Measurements from ENCODE around the gene NRF1. TPM values are rescaled to one million over a fixed set of nuclear protein-coding genes. Genes with fewer than 3 reads are reported as not detected.
"Not testable (repeated sequence)": the region's sequence is repeated elsewhere in the genome, so short reads cannot be mapped to it uniquely, and the experiment has no call there.

Gene NRF1
- total and polyA plus RNA-seq, 12 donors = 7.7 to 16.0 (median 10.1) TPM

GRCh38 chr7:129652914-129653313 is 41.4 kb downstream of the NRF1 start:
- DNase-seq = no peak
- Histone ChIP-seq H3K9me3 (replicated peaks in 1 of 3) (no peaks in the 10 kb centered on the region), H3K27me3 (no peaks in the 10 kb centered on the region), H3K36me3 (replicated peaks in 1 of 2) (peaks cover 0 to 7% of the 10 kb centered on the region in 2 donors), H3K4me1 (replicated peaks in 1 of 2) (peaks cover 3 to 7% of the 10 kb centered on the region in 2 donors), H3K4me3 (no peak overlapping the region), H3K27ac (no peak overlapping the region)
- intact Hi-C loops (cut with DNase I) = no loop called here
- whole genome bisulfite sequencing, 4 donors = 50 to 71% (median 57%) methylated on average over 1 of the region's 1 CpG
- TF ChIP-seq, protein P1, sequence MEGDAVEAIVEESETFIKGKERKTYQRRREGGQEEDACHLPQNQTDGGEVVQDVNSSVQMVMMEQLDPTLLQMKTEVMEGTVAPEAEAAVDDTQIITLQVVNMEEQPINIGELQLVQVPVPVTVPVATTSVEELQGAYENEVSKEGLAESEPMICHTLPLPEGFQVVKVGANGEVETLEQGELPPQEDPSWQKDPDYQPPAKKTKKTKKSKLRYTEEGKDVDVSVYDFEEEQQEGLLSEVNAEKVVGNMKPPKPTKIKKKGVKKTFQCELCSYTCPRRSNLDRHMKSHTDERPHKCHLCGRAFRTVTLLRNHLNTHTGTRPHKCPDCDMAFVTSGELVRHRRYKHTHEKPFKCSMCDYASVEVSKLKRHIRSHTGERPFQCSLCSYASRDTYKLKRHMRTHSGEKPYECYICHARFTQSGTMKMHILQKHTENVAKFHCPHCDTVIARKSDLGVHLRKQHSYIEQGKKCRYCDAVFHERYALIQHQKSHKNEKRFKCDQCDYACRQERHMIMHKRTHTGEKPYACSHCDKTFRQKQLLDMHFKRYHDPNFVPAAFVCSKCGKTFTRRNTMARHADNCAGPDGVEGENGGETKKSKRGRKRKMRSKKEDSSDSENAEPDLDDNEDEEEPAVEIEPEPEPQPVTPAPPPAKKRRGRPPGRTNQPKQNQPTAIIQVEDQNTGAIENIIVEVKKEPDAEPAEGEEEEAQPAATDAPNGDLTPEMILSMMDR (IDR thresholded peaks at IDR 0.05) = no peak
- no peak for TF ChIP-seq POLR2A (IDR thresholded peaks at IDR 0.05)

DNA sequence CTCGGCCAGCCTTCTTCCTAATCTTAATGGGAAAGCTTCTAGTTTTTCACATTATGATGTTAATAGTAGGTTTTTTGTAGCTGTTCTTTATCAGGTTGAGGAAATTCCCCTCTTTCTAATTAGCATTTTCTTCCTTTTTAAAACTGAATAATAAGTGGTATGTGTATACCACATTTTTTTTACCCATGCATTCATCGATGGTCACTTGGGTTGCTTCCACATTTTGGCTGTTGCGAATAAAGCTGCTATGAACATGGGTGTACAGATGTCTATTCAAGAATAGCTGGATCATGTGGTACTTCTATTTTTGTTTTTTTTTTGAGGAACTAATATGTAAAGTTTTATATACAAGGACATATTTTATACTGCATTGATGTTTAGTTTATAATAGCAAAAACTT is 44.3 kb downstream of the NRF1 start:
- intact Hi-C loops (cut with DNase I) = no loop called here
- Histone ChIP-seq H3K36me3 (replicated peaks in 1 of 2) (peaks cover 0 to 15% of the 10 kb centered on the region in 2 donors), H3K27ac (no peak overlapping the region), H3K4me3 (no peak overlapping the region), H3K9me3 (replicated peaks in 1 of 3) (no peaks in the 10 kb centered on the region), H3K27me3 (no peaks in the 10 kb centered on the region), H3K4me1 (replicated peaks in 1 of 2) (peaks cover 0 to 7% of the 10 kb centered on the region in 2 donors)
- WGBS, 4 donors = 84 to 91% (median 89%) methylated on average over 3 of the region's 3 CpGs
- no peak for DNase-seq
- TF ChIP-seq, protein P1 (IDR thresholded peaks at IDR 0.05) = no peak
- no peak for TF ChIP-seq POLR2A (IDR thresholded peaks at IDR 0.05)

DNA sequence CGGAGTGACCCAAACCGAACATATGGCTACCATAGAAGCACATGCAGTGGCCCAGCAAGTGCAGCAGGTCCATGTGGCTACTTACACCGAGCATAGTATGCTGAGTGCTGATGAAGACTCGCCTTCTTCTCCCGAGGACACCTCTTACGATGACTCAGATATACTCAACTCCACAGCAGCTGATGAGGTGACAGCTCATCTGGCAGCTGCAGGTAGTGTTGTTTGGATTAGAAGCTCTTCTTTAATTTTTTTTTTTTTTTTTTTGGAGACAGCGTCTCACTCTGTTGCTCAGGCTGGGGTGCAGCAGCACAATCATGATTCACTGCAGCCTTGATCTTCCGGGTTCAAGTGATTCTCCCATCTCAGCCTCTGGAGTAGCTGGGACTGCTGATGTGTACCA is 45.8 kb downstream of the NRF1 start:
- intact Hi-C loops (cut with DNase I) = no loop called here
- H3K36me3 ChIP-seq (replicated peaks in 1 of 2) = peaks cover 0 to 15% of the 10 kb centered on the region in 2 donors

DNA sequence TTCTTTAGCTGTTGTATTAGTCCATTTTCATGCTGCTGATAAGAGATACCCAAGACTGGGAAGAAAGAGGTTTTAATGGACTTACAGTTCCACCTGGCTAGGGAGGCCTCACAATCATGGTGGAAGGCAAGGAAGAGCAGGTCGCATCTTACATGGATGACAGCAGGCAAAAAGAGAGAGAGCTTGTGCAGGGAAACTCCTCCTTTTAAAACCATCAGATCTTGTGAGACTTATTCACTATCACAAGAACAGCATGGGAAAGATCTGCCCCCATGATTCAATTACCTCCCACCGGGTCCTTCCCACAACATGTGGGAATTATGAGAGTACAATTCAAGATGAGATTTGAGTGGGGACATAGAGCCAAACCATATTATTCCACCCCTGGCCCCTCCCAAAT is 48.4 kb downstream of the NRF1 start:
- not testable (repeated sequence) for H3K27me3 ChIP-seq; H3K4me3 ChIP-seq; H3K27ac ChIP-seq; H3K9me3 ChIP-seq (replicated peaks in 1 of 3); DNase-seq; H3K4me1 ChIP-seq (replicated peaks in 1 of 2)
- intact Hi-C loops (cut with DNase I) = loop anchor here (5.0 kb wide), 2 partner anchors 167 to 352 kb away; no protein-coding TSS in a partner anchor
- WGBS, 4 donors = 71 to 88% (median 77%) methylated on average over 2 of the region's 2 CpGs
- H3K36me3 ChIP-seq (replicated peaks in 1 of 2) = peaks cover 0 to 15% of the 10 kb centered on the region in 2 donors

More for the DNA sequence above, 45.8 kb downstream of the NRF1 start:
- no peak overlapping the region for H3K4me3 ChIP-seq
- peak in 3 of 7 donors; percentile 23 to 25 (median 24) for DNase-seq
- no peak for TF ChIP-seq POLR2A (IDR thresholded peaks at IDR 0.05)
- TF ChIP-seq, protein P1 (IDR thresholded peaks at IDR 0.05) = no peak
- H3K27ac ChIP-seq = no peak overlapping the region
- no peaks in the 10 kb centered on the region for H3K27me3 ChIP-seq
- no peaks in the 10 kb centered on the region for H3K9me3 ChIP-seq (replicated peaks in 1 of 3)
- peaks cover 0 to 7% of the 10 kb centered on the region in 2 donors for H3K4me1 ChIP-seq (replicated peaks in 1 of 2)
- 68 to 73% (median 71%) methylated on average over 8 of the region's 8 CpGs for WGBS, 4 donors

GRCh38 chr7:129661645-129662182 is 50.2 kb downstream of the NRF1 start:
- intact Hi-C loops (cut with DNase I) = loop anchor here (5.0 kb wide), 2 partner anchors 166 to 351 kb away; no protein-coding TSS in a partner anchor
- H3K27ac ChIP-seq = no peak overlapping the region
- H3K4me1 ChIP-seq (replicated peaks in 1 of 2) = peaks cover 5 to 9% of the 10 kb centered on the region in 2 donors
- H3K36me3 ChIP-seq (replicated peaks in 1 of 2) = peaks cover 0 to 15% of the 10 kb centered on the region in 2 donors
- no peak for DNase-seq
- TF ChIP-seq, protein P1 (IDR thresholded peaks at IDR 0.05) = no peak
- no peak for TF ChIP-seq POLR2A (IDR thresholded peaks at IDR 0.05)
- H3K27me3 ChIP-seq = no peaks in the 10 kb centered on the region
- H3K4me3 ChIP-seq = no peak overlapping the region
- WGBS, 4 donors = 96 to 100% (median 98%) methylated on average over 4 of the region's 4 CpGs
- no peaks in the 10 kb centered on the region for H3K9me3 ChIP-seq (replicated peaks in 1 of 3)

DNA sequence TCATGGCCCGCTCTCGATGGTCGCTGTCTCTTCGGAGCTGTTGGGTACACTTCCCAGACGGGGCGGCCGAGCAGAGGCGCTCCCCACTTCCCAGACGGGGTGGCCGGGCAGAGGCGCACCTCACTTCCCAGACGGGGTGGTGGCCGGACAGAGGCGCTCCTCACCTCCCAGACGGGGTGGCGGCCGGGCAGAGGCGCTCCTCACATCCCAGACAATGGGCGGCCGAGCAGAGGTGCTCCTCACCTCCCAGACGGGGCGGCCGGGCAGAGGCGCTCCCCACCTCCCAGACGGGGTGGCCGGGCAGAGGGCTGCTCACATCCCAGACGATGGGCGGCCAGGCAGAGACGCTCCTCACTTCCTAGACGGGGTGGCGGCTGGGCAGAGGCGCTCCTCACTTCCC is 51.7 kb downstream of the NRF1 start:
- H3K27me3 ChIP-seq; H3K27ac ChIP-seq; H3K4me3 ChIP-seq; H3K36me3 ChIP-seq (replicated peaks in 1 of 2); DNase-seq; H3K9me3 ChIP-seq (replicated peaks in 1 of 3); H3K4me1 ChIP-seq (replicated peaks in 1 of 2): not testable (repeated sequence)
- intact Hi-C loops (cut with DNase I) = loop anchor here (5.0 kb wide), 2 partner anchors 164 to 349 kb away; no protein-coding TSS in a partner anchor
- 94 to 98% (median 96%) methylated on average over 19 to 32 of the region's 32 CpGs for WGBS, 4 donors

All from adrenal gland (tissue), 12 donors.